ENCODE results near the gene RO60.

The RO60 gene

DNA sequence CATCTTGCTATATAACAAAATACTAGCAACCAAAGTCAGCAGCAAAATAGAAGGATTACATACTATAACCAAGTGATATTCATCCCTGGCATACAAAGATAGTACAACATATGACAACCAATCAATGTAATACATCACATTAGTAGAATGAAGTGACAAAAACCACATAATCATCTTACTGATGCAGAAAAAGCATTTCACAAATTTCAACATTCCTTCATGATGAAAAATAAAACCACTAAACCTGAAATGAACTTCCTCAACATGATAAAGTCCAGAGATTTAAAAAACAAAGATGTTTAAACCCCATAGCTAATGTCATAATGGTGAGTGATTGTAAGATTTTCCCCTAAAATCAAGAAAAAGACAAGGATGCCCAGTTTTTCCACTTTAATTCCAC is 18.6 kb downstream of the RO60 start:
- DNase-seq: no peak
- Mint-ChIP-seq H3K9me3 (peaks cover 2% of the 10 kb centered on the region), H3K27me3 (no peaks in the 10 kb centered on the region), H3K4me3 (no peak overlapping the region), H3K36me3 (ENCODE audit: low read depth) (peaks cover 81% of the 10 kb centered on the region), H3K4me1 (ENCODE audit: low read depth) (peaks cover 12% of the 10 kb centered on the region), H3K27ac (no peak overlapping the region)

DNA sequence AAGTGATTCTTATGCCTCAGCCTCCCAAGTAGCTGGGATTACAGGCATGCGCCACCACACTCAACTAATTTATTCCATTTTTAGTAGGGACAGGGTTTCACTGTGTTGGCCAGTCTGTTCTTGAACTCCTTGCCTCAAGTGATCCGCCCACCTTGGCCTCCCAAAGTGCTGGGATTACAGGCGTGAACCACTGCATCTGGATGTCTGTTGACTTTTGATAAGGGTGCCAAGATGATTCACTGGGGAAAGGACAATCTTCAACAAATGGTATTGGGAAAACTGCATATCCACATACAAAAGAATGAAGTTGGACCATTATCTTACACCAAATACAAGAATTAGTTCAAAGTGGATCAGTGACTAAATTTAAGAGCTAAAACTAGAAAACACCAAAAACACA is 19.8 kb downstream of the RO60 start:
- DNase-seq: no peak
- Mint-ChIP-seq H3K4me3 (no peak overlapping the region), H3K27ac (no peak overlapping the region), H3K4me1 (ENCODE audit: low read depth) (peaks cover 12% of the 10 kb centered on the region), H3K27me3 (no peaks in the 10 kb centered on the region), H3K36me3 (ENCODE audit: low read depth) (peaks cover 82% of the 10 kb centered on the region), H3K9me3 (peaks cover 2% of the 10 kb centered on the region)

DNA sequence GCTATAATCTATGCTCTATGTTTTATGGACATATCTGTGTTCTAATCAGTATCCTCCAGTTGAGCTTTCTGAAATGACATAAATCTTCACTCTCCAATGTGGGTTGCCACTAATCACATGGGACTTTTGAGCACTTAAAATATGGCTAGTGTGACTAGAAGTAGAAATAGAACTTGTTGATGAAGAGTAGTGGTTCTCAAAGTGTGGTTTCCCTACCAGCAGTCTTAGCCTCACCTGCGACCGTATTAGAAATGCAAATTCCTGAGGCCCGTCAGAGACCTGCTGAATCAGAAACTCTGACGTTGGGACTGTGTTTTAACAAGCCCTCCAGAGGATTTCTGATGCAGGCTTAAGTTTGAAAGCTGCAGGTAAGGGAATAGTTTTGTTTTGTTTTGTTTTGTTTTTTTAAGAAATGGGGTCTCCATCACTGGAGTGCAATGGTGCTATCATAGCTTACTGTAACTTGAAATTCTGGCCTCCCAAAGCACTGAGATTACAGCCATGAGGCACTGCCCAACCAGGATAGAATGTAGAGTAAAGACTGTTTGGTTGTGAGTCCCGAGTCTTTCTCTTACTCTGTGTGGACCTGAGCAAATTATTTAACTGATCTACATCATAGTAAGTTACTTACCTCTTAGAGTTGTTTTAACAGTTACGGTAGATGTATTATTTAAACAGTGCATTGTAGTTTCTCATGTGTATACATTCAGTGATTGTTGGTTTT is 24.1 kb downstream of the RO60 start:
- H3K27me3 Mint-ChIP-seq: no peaks in the 10 kb centered on the region
- H3K4me3 Mint-ChIP-seq: no peak overlapping the region
- H3K36me3 Mint-ChIP-seq (ENCODE audit: low read depth): peaks cover 77% of the 10 kb centered on the region
- peak overlapping the region; percentile 31 for H3K27ac Mint-ChIP-seq
- H3K4me1 Mint-ChIP-seq (ENCODE audit: low read depth): no peaks in the 10 kb centered on the region
- DNase-seq: no peak
- no peaks in the 10 kb centered on the region for H3K9me3 Mint-ChIP-seq

DNA sequence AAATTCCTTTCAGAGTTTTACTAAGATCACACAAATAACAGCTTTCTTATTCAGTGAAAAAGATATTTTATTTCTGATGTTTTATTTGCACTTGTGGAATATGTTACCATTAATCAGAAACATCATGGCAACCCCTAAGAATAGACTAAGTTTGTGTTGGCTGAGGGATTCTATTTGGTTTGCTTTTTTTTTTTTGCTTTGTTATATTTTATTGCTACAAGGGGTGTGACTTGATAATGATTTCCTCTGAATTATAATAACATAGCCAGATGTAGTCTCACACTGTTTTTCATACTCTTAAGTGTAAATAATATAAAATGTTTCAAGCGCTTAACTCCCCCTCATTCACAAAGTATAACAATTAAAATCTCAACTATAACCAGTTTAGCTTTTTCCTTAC is 25.9 kb downstream of the RO60 start:
- no peaks in the 10 kb centered on the region for H3K9me3 Mint-ChIP-seq
- H3K36me3 Mint-ChIP-seq (ENCODE audit: low read depth): peaks cover 72% of the 10 kb centered on the region
- no peaks in the 10 kb centered on the region for H3K4me1 Mint-ChIP-seq (ENCODE audit: low read depth)
- H3K4me3 Mint-ChIP-seq: no peak overlapping the region
- H3K27ac Mint-ChIP-seq: no peak overlapping the region
- H3K27me3 Mint-ChIP-seq: no peaks in the 10 kb centered on the region
- DNase-seq: no peak

DNA sequence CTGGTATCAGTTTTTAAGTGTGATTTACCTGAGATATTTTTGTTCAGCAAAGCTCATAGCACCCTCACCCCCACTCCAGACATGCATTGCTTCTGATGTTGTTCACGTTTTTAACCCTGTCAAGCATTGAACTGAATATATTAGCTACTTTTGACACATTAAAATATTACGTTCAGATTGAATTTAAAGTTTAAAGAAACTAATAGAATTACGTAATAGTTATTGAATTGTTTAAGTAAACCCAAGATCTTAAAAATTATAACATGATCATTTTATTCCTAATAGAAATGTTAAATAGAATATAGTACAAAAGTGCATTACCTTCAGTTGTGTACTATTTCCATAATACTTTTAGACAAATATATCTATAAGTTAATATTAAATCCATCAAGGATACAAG is 26.9 kb downstream of the RO60 start:
- Mint-ChIP-seq H3K4me3 (no peak overlapping the region), H3K4me1 (ENCODE audit: low read depth) (no peaks in the 10 kb centered on the region), H3K9me3 (no peaks in the 10 kb centered on the region), H3K27me3 (no peaks in the 10 kb centered on the region), H3K27ac (no peak overlapping the region), H3K36me3 (ENCODE audit: low read depth) (peaks cover 73% of the 10 kb centered on the region)
- no peak for DNase-seq

DNA sequence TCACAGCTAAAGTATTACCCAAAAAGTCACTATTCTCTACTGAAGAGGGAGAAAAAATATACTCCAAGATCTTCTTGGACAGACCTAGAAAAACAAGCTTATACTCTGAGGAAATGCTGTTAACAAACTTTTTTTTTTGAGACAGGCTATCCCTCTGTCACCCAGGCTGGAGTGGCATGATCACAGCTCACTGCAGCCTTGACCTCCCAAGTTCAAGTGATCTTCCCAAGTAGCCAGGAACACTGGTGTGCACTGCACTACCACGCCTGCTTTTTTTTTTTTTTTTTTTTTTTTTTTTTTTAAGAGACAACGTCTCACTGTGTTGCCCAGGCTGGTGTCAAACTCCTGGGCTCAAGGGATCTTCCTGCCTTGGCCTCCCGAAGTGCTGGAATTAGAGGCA is 28.5 kb downstream of the RO60 start:
- H3K9me3 Mint-ChIP-seq: no peaks in the 10 kb centered on the region
- H3K27me3 Mint-ChIP-seq: no peaks in the 10 kb centered on the region
- H3K36me3 Mint-ChIP-seq (ENCODE audit: low read depth): peaks cover 64% of the 10 kb centered on the region
- no peaks in the 10 kb centered on the region for H3K4me1 Mint-ChIP-seq (ENCODE audit: low read depth)
- no peak for DNase-seq
- no peak overlapping the region for H3K27ac Mint-ChIP-seq
- H3K4me3 Mint-ChIP-seq: no peak overlapping the region

DNA sequence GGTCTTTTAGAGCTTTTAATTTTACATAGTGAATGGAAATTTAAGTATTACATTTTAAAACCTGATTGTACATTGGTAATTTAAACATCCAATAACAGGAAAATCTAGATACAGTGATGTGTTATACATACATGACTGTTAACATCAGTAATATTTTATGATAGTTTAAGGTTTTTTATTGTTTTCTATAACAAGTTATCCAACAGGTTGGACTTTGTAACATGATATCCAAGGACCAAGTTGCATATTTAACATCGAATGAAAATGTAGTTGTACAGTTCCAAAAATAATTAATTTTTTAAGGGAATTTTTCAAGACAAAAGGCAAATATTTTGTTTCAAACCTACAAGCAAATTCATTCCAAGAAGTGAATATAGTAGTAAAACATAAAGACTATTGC is 31.5 kb downstream of the RO60 start:
- Mint-ChIP-seq H3K9me3 (no peaks in the 10 kb centered on the region), H3K4me3 (no peak overlapping the region), H3K27me3 (no peaks in the 10 kb centered on the region), H3K4me1 (ENCODE audit: low read depth) (no peaks in the 10 kb centered on the region), H3K27ac (no peak overlapping the region), H3K36me3 (ENCODE audit: low read depth) (peaks cover 58% of the 10 kb centered on the region)
- DNase-seq: no peak

DNA sequence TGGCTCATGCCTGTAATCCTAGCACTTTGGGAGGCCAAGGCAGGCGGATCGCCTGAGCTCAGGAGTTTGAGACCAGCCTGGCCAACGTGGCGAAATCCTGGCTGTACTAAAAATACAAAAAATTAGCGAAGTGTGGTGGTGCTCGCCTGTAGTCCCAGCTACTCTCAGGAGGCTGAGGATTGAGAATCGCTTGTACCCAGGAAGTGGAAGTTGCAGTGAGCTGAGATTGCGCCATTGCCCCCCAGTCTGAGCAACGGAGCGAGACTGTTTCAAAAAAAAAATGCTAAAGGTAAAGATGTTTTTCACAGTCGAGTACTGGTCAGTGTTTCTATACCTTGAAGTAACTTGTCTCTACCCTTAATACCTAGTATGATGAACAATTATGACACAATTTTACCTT is 34.7 kb downstream of the RO60 start:
- Mint-ChIP-seq H3K36me3 (ENCODE audit: low read depth) (peaks cover 71% of the 10 kb centered on the region), H3K4me1 (ENCODE audit: low read depth) (peaks cover 5% of the 10 kb centered on the region)

DNA sequence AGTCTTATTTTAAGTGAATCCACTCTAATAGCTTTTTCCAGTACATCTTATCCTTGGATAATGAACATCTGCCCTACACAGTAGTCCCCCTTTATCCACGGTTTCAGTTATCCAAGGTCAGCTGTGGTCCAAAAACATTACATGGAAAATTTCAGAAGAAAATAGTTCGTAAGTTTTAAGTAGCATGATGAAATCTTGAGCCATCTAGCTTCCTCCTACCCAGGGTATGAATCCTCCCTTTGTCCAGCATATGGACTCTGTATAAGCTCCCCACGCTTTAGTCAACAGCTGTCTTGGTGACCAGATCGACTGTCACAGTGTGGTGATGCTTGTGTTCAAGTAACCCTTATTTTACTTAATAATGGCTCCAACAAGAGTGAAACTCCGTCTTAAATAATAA is 43.2 kb downstream of the RO60 start:
- H3K9me3 Mint-ChIP-seq: no peaks in the 10 kb centered on the region

More for the DNA sequence above, 34.7 kb downstream of the RO60 start:
- Mint-ChIP-seq H3K27ac (peak overlapping the region; percentile 26), H3K9me3 (no peaks in the 10 kb centered on the region), H3K27me3 (no peaks in the 10 kb centered on the region), H3K4me3 (no peak overlapping the region)
- no peak for DNase-seq

DNA sequence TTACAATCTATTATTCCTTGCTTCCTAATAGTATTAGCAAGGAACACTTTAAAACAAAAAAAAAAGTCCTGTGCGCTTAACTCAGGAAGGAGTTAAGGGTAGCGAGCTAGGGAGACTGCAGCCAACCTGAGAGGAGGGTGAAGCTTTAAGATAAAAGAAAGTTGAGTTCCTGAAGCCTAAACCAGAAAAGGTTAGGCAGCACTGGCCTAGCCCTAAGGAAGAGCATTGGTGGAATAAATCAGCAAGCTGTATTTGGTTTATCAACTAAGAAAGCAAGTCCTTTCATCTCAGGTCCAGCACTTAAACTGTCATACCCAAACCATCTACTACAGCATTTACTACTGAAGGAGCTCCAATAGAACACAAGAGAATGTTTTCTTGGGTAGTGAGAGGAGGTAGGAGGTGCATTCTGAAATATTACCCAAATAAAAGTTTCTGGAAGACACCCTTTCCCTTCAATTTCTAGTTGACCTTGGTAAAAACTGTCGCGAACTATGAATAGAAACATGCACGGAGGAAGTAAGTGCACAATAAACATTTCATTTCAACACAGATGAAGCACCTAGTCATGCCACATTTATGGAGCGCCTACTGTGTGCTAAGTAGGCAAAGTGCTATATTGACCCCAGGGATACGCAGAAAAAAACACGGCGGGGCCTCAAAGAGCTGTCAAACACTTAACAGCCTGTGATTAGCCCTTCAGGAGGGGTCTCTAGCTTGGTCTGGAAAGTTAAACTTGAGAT is 44.5 kb downstream of the RO60 start:
- Mint-ChIP-seq H3K36me3 (ENCODE audit: low read depth) (peaks cover 34% of the 10 kb centered on the region), H3K4me3 (peak overlapping the region; percentile 92), H3K27me3 (no peaks in the 10 kb centered on the region), H3K27ac (peak overlapping the region; percentile 55), H3K4me1 (ENCODE audit: low read depth) (peaks cover 26% of the 10 kb centered on the region), H3K9me3 (no peaks in the 10 kb centered on the region)
- no peak for DNase-seq

More for the DNA sequence above, 43.2 kb downstream of the RO60 start:
- Mint-ChIP-seq H3K4me3 (no peak overlapping the region), H3K4me1 (ENCODE audit: low read depth) (peaks cover 29% of the 10 kb centered on the region), H3K27me3 (no peaks in the 10 kb centered on the region), H3K27ac (no peak overlapping the region), H3K36me3 (ENCODE audit: low read depth) (peaks cover 46% of the 10 kb centered on the region)
- DNase-seq: no peak

DNA sequence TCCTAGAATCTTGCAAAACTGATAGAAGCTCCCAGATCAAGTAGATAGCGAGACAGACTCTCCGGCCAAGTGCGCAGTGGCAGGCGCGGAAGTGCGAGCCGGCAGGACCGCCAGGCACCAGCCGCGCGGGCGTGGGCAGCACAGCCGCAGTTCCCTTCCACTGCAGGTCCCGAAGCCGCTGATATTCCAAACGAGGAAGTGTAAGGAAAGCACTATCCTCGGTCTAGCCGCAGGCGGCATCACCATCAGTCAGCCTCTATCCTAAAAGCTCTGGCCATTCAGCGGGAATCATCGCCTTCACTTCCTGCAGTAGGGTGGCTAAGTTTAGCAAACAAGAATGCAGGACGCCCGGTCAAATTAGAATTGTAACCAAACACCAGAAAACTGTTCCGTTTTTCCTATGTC is 45.1 kb downstream of the RO60 start:
- H3K27me3 Mint-ChIP-seq: no peaks in the 10 kb centered on the region
- no peaks in the 10 kb centered on the region for H3K9me3 Mint-ChIP-seq
- peaks cover 26% of the 10 kb centered on the region for H3K4me1 Mint-ChIP-seq (ENCODE audit: low read depth)
- H3K36me3 Mint-ChIP-seq (ENCODE audit: low read depth): peaks cover 28% of the 10 kb centered on the region
- H3K27ac Mint-ChIP-seq: peak overlapping the region; percentile 88
- peak; percentile 53 for DNase-seq
- H3K4me3 Mint-ChIP-seq: peak overlapping the region; percentile 92

DNA sequence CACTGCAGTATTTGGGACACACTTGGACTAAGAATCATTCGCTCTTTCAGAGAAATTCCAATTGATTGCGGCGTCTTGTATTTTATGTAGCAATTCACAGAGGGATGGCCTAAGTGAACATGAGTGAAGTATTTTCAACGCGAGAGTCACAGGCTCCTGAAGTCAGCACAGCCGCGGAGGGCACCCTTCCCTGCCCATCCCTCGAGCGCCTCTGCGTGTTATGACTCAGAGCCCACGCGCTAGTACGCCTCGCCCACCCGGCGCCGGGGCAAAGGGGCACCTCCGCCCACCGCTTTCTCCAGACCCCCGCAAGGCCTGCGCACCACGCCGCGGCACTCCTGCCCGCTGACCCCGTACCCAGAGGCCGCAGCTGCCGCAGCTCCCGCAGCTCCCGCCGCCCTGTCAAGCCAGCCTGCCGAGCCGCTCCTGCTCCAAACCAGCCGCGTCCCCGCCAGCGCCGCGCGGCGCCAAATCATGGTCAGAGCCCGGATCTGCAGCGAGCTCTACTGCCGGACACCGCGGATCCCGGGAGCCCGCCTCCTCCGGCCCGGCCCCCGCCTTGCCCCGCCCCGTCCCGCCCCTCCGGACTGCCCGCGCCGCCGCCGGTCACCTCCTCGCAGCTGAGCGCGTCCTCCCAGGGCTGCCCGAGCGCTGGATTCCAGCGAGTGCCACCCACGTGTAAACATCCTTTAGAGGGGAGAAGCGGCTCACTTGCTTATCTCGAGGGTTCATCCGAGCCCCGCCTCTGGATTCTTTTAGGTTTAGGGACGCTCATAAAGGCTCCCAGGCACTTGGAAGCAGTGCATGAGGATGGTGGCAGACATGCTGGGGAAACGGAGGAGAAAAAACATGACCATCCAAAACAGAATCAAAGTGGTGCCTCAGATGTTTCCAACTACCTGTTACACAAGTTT is 45.8 kb downstream of the RO60 start, which contains the start of gene GLRX2:
Gene GLRX2, minus strand, starts transcription at position 508 of the 914 bp plus-strand sequence. Its CDS starts 32 bp downstream, at position 476.
- Mint-ChIP-seq H3K4me3 (peak within 1 kb of the TSS; percentile 92), H3K9me3 (no peaks in the 10 kb centered on the region), H3K4me1 (ENCODE audit: low read depth) (peaks cover 26% of the 10 kb centered on the region), H3K36me3 (ENCODE audit: low read depth) (peaks cover 22% of the 10 kb centered on the region), H3K27me3 (no peaks in the 10 kb centered on the region), H3K27ac (peak within 1 kb of the TSS; percentile 88)
- DNase-seq: peak; percentile 75

DNA sequence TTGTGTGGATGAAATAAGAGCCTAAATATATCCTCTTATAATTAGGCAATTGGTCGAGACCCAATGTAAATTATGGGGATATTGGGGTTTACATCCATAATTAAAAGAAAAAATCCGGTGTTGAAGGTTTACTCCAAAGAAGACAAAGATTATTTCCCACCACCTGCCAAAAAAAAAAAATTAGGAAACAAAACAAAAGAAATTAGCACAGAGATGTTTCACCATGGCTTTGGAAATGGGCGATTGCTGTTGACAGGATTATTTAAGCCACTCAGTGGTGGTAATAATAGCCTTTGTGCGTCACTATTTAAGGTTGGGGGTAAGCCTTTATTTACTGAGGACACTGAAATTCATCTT is 46.4 kb downstream of the RO60 start:
- no peak for DNase-seq
- H3K36me3 Mint-ChIP-seq (ENCODE audit: low read depth): peaks cover 15% of the 10 kb centered on the region
- H3K27ac Mint-ChIP-seq: peak overlapping the region; percentile 65
- H3K27me3 Mint-ChIP-seq: no peaks in the 10 kb centered on the region
- H3K4me3 Mint-ChIP-seq: peak overlapping the region; percentile 92
- H3K9me3 Mint-ChIP-seq: no peaks in the 10 kb centered on the region
- H3K4me1 Mint-ChIP-seq (ENCODE audit: low read depth): peaks cover 26% of the 10 kb centered on the region

DNA sequence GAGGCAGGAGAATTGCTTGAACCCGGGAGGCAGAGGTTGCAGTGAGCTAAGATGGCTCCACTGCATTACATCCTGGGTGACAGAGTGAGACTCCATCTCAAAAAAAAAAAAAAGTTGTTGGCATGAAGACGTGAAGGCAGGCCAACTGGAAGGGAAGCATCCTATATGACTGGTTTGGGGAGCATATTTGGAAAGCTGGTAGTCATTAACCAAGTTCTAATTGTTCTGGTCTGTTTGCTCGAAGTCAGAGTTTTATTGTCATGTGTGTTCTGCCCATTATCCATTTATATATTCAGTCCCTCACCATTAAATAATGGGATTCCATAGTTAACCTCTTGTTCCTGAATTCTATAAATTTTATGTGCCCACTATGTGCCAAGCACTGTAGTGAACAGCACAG is 49.1 kb downstream of the RO60 start:
- no peak for DNase-seq
- no peak overlapping the region for H3K4me3 Mint-ChIP-seq
- no peaks in the 10 kb centered on the region for H3K9me3 Mint-ChIP-seq
- no peak overlapping the region for H3K27ac Mint-ChIP-seq
- H3K36me3 Mint-ChIP-seq (ENCODE audit: low read depth): peaks cover 7% of the 10 kb centered on the region
- H3K27me3 Mint-ChIP-seq: no peaks in the 10 kb centered on the region
- peaks cover 18% of the 10 kb centered on the region for H3K4me1 Mint-ChIP-seq (ENCODE audit: low read depth)

Measured in activated T-cell treated with anti-CD3 and anti-CD28 coated beads, Interleukin-2, amount 50 U/mL, for 24 hours (primary cell).